Measurements from ENCODE around the gene GPATCH3.
A peak's percentile ranks its signal among the peaks of the same experiment; 100 is the strongest.

GPATCH3 gene

GRCh38 chr1:26862781-26863684 lies 37.2 kb downstream of the GPATCH3 start, which contains the start of gene SFN:
Gene SFN (plus strand): TSS chr1:26863149. CDS start chr1:26863213, 64 bp downstream.
- DNase-seq (ENCODE audit: extremely low read depth, low read depth), result no peak
- peak; percentile 12 for TF ChIP-seq CTCF (IDR thresholded peaks at IDR 0.05; ENCODE audit: low read depth, low read length)

GRCh38 chr1:26861889-26862378 lies 38.3 kb downstream of the GPATCH3 start:
- no peak for DNase-seq (ENCODE audit: extremely low read depth, low read depth)
- no peak for TF ChIP-seq CTCF (IDR thresholded peaks at IDR 0.05; ENCODE audit: low read depth, low read length)

DNA sequence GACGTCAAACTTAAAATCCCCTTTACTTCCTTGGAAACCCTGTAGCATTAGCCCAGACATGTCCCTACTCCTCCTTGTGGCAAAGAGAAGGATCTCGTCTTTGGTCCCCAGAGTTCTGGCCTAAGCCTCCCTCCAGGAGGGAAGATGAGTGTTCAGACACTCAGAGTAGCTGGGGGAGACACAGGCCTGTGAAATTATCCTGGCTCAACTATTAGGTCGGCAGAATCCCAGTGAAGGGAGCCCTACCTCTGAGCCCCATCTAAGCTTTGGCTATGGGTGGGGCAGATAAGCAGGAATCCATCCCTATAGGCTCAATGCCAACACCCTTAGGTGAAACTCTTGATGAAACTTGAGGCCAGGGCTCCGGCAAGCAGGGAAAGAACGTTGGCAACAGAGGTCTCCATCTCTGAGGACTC lies 39.0 kb downstream of the GPATCH3 start:
- DNase-seq (ENCODE audit: extremely low read depth, low read depth), result no peak
- TF ChIP-seq CTCF (IDR thresholded peaks at IDR 0.05; ENCODE audit: low read depth, low read length), result peak; percentile 13

GRCh38 chr1:26858891-26859640 lies 41.2 kb downstream of the GPATCH3 start:
- no peak for TF ChIP-seq CTCF (IDR thresholded peaks at IDR 0.05; ENCODE audit: low read depth, low read length)
- no peak for DNase-seq (ENCODE audit: extremely low read depth, low read depth)

- DNase-seq (ENCODE audit: extremely low read depth, low read depth), result no peak
- no peak for TF ChIP-seq CTCF (IDR thresholded peaks at IDR 0.05; ENCODE audit: low read depth, low read length)
Measured at GRCh38 chr1:26858160-26858559, 42.1 kb downstream of the GPATCH3 start.

DNA sequence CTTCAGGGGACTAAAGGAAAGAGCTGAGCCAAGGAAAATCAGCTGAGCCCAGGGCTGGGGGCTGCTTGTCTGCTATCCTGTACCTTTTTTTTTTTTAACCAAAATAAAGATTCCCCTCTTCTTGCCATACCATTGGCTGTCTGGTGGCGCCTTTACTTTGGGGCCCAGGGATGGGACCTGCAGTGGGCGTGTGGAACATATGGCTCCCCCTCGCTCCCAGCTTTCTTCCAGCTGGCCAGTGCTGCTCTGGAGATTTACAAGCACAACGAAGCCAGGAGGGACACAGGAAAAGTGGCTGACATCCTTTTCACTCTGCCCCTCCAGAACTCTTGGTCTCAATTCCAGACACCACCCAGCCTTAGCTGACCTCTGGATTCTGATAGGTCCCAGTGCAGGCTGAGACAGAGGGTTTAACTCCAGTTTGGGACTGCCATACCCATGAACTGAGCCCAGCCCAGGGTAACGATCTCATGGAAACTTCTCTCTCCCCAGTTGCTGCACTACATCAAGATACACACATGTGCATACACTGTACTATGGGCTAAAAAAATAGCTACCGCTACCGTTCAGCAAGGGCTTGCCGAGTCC lies 42.7 kb downstream of the GPATCH3 start:
- DNase-seq (ENCODE audit: extremely low read depth, low read depth), result no peak
- no peak for TF ChIP-seq CTCF (IDR thresholded peaks at IDR 0.05; ENCODE audit: low read depth, low read length)
